Tibial nerve (tissue), 4 donors: ENCODE data around the gene RNF14. TPM values are rescaled to one million over a fixed set of nuclear protein-coding genes. Genes with fewer than 3 reads are reported as not detected.

ENCODE experiments used
- DNase-seq, 2 donors: peaks; one replicate each; pipeline ENCODE4 v3.0.0-alpha.2; 2019; ENCODE audit warnings: low spot score in 2 of 2
- H3K27ac ChIP-seq, 4 donors: fragments of 200-600 bp; sonication (generic) in 3 of 4; one replicate each; pipeline ENCODE4 v1.5.1; 2017 to 2019; ENCODE audit warnings: mild to moderate bottlenecking in 1 of 4
- H3K27me3 ChIP-seq, 2 donors: fragments of 200-600 bp; sonication (generic) in 1 of 2; one replicate each; pipeline versions ENCODE4 v1.5.1 to v1.6.0; 2017 to 2019
- H3K36me3 ChIP-seq, 3 donors: fragments of 200-600 bp; sonication (generic); one replicate each; pipeline ENCODE4 v1.5.1; 2018 to 2019
- H3K4me1 ChIP-seq, 4 donors: fragments of 200-600 bp; sonication (generic) in 3 of 4; one replicate each; pipeline ENCODE4 v1.5.1; 2017 to 2019
- H3K4me3 ChIP-seq, 4 donors: fragments of 200-600 bp; sonication (generic) in 3 of 4; one replicate each; pipeline ENCODE4 v1.5.1; 2017 to 2019; ENCODE audit warnings: mild to moderate bottlenecking in 1 of 4, moderate library complexity in 1 of 4
- H3K9me3 ChIP-seq, 4 donors: fragments of 200-600 bp; sonication (generic) in 3 of 4; one replicate each; pipeline ENCODE4 v1.5.1; 2017 to 2019
- EP300 ChIP-seq, 2 donors: sonication (generic); formaldehyde crosslinking; IDR thresholded peaks; one replicate each; pipeline ENCODE4 v1.6.1; 2017; ENCODE audit warnings: antibody characterized with exemption in 2 of 2, mild to moderate bottlenecking in 1 of 2
- POLR2A ChIP-seq, 2 donors: fragments of 450-650 bp; IDR thresholded peaks; one replicate each; pipeline ENCODE4 v1.6.1; 2017; ENCODE audit warnings: antibody characterized with exemption in 2 of 2, mild to moderate bottlenecking in 2 of 2, moderate library complexity in 2 of 2
- WGBS, 2 donors: methylation state at CpG; one replicate each; pipeline ENCODE4 v1.1.5; 2018; 5-methylcytosine and 5-hydroxymethylcytosine counted together
- total RNA-seq, 4 donors: library from RNA; depleted of rRNA; stranded (reverse); fragments of >200 nt; gene quantifications; one replicate each; pipeline ENCODE4 v1.1.0, GENCODE V29; 2016
- TF ChIP-seq, protein P1 (sequence below), 5 experiments: fragments of 200-600 bp in 3 of 5; fragments of 450-650 bp in 2 of 5; sonication (generic) in 3 of 5; IDR thresholded peaks; one replicate each; pipeline ENCODE4 v1.5.1; 2016 to 2019; ENCODE audit warnings: antibody characterized with exemption in 5 of 5, mild to moderate bottlenecking in 3 of 5, moderate library complexity in 2 of 5

RNF14 gene
- total RNA-seq, 4 donors from 2014 or later, result 48.0 to 70.5 (median 57.8) TPM

- TF ChIP-seq EP300 (IDR thresholded peaks at IDR 0.05), result peak in 1 of 2 donors; percentile 74
- TF ChIP-seq POLR2A (IDR thresholded peaks at IDR 0.05), result peak; percentile 76 to 91
- TF ChIP-seq, protein P1, sequence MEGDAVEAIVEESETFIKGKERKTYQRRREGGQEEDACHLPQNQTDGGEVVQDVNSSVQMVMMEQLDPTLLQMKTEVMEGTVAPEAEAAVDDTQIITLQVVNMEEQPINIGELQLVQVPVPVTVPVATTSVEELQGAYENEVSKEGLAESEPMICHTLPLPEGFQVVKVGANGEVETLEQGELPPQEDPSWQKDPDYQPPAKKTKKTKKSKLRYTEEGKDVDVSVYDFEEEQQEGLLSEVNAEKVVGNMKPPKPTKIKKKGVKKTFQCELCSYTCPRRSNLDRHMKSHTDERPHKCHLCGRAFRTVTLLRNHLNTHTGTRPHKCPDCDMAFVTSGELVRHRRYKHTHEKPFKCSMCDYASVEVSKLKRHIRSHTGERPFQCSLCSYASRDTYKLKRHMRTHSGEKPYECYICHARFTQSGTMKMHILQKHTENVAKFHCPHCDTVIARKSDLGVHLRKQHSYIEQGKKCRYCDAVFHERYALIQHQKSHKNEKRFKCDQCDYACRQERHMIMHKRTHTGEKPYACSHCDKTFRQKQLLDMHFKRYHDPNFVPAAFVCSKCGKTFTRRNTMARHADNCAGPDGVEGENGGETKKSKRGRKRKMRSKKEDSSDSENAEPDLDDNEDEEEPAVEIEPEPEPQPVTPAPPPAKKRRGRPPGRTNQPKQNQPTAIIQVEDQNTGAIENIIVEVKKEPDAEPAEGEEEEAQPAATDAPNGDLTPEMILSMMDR (IDR thresholded peaks at IDR 0.05), result peak in 4 of 5 experiments; percentile 28 to 76 (median 52)
- H3K4me3 ChIP-seq, result peak within 1 kb of the TSS; percentile 63 to 88 (median 76)
- H3K27ac ChIP-seq, result peak within 1 kb of the TSS; percentile 92 to 98 (median 95)
- H3K9me3 ChIP-seq, result no peaks in the 10 kb centered on the region
- peaks cover 0 to 38% (median 11%) of the 10 kb centered on the region in 4 donors for H3K4me1 ChIP-seq
- 0 to 1% methylated on average over 26 to 46 of the region's 58 CpGs for WGBS, 2 donors
- H3K27me3 ChIP-seq, result no peaks in the 10 kb centered on the region
- peaks cover 0 to 35% (median 0%) of the 10 kb centered on the region in 3 donors for H3K36me3 ChIP-seq
- DNase-seq, result peak; percentile 66 to 75
Observed at GRCh38 chr5:142012792-142013388, 44.0 kb downstream of the RNF14 start, which contains the start of gene GNPDA1. Gene GNPDA1, minus strand, starts transcription at chr5:142013027. Its CDS starts 992 bp downstream, at chr5:142012035.

DNA sequence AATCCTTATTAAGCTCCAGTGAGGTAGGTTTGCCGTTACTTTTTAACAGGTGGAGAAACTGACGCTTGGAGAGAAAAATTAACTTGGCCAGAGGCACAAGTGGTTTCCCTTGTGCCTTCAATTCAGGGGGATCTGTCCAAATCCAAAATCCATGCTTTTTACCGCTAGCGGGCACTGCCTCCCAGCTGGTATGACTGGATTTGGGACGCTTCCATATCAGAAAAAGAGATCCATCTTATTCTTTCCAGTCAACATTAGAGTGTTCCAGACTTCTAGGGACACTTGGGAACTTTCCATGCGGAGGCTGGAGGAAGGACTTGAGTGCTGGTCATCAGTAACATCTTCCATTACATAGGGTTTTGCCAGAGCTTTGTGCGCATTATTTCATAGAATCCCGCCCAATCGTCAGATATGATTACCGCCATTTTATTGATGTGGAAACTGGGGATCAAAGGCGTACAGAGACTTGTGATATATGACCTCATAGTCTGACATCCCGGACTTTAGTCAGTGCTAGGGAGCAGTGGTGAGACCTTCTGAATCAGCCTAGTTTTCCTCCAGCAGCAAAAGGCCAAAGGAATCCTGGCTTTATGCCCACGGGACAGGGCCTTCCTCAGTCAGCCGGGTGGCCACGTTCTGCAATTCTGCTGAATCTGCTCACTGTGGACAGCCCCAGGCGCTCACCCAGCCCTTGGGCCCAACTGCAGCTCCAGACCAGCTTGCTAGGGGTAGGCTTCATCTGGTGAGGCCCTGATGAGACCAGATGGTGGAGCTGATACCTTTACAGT lies 45.0 kb downstream of the RNF14 start:
- H3K27ac ChIP-seq, result peak overlapping the region in 3 of 4 donors; percentile 92 to 98 (median 97)
- peaks cover 0 to 38% (median 11%) of the 10 kb centered on the region in 4 donors for H3K4me1 ChIP-seq
- H3K9me3 ChIP-seq, result no peaks in the 10 kb centered on the region
- DNase-seq, result peak in 1 of 2 donors; percentile 53
- no peaks in the 10 kb centered on the region for H3K27me3 ChIP-seq
- TF ChIP-seq POLR2A (IDR thresholded peaks at IDR 0.05) (no peak), EP300 (IDR thresholded peaks at IDR 0.05) (no peak)
- TF ChIP-seq, protein P1 (IDR thresholded peaks at IDR 0.05), result no peak
- H3K4me3 ChIP-seq, result no peak overlapping the region
- WGBS, 2 donors, result 61 to 77% methylated on average over 16 of the region's 16 CpGs
- H3K36me3 ChIP-seq, result peaks cover 0 to 24% (median 0%) of the 10 kb centered on the region in 3 donors

DNA sequence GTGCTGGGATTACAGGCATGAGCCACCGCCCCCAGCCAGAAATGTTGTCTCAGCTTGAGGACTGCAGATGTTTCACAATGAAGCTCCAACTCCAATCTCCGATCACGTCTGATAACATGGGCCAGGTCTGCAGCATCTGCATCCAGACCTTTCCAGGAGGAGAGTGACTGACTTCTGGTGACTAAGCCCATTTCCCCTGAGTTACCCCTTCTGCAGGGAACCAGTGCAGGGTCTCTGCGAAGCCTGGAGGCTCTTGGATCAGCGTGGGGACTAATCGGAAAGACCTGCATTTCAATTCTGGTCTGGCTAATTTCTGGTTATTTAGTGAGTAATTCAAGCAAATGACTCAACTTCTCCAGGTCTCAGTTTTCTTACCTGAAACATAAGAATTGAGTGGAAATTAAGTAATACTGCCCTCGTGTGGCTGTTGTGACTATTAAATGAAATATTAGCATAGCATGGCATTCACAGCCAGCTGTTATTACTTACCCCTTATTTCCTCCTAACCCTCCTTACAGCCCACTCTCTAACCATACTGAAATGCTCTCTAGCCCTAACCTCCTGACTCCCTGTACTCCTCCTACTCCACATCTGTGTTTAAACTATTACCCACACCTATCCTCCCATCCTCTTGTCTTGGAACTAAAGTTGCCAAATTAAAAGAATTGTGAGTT lies 46.1 kb downstream of the RNF14 start:
- Histone ChIP-seq H3K27me3 (no peaks in the 10 kb centered on the region), H3K4me1 (peaks cover 0 to 38% (median 11%) of the 10 kb centered on the region in 4 donors), H3K27ac (peak overlapping the region in 3 of 4 donors; percentile 92 to 98 (median 97)), H3K36me3 (peaks cover 0 to 13% (median 0%) of the 10 kb centered on the region in 3 donors), H3K4me3 (no peak overlapping the region), H3K9me3 (no peaks in the 10 kb centered on the region)
- WGBS, 2 donors, result 58 to 62% methylated on average over 7 of the region's 7 CpGs
- no peak for TF ChIP-seq POLR2A (IDR thresholded peaks at IDR 0.05)
- TF ChIP-seq, protein P1 (IDR thresholded peaks at IDR 0.05), result peak; percentile 38 to 59 (median 41)
- DNase-seq, result peak in 1 of 2 donors; percentile 73

DNA sequence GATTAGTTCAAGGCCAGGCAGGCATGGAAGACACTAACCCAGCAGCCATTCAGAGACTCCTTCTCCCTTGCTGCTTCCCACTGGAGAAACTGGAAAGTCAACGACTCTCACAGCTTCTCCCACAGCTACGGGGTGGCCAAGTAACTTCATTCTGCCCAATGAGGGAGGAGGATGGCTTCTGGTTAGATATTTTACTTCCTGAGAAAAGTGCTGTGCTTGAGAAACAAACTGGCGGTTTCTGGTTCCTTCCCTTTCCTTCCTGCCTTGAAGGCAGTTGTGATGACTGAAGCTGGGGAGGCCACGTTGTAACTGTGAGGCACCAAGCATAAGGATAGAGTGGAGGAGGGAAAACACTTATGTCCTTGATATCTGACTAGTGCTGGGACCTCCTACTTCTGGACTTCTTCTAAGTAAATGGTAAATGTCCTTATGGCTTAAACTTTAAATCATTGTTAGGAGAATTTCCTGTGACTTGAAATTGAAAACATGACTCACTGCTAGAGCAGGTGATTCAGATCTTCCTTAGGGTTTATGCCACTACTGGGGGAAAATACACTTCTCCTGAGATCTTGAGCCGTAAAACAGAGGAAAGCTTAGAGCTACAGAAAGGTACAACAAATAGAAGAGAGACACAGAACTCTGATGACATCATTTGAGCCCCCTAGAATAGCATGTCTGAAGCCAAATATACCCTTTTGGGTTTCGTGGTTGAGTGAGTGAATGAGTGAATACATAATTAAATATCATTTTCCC lies 47.1 kb downstream of the RNF14 start:
- H3K36me3 ChIP-seq, result peaks cover 0 to 8% (median 0%) of the 10 kb centered on the region in 3 donors
- no peak for DNase-seq
- H3K4me3 ChIP-seq, result no peak overlapping the region
- no peaks in the 10 kb centered on the region for H3K9me3 ChIP-seq
- peaks cover 0 to 38% (median 11%) of the 10 kb centered on the region in 4 donors for H3K4me1 ChIP-seq
- TF ChIP-seq POLR2A (IDR thresholded peaks at IDR 0.05) (no peak), EP300 (IDR thresholded peaks at IDR 0.05) (peak in 1 of 2 donors; percentile 44)
- 69 to 70% methylated on average over 6 of the region's 6 CpGs for WGBS, 2 donors
- H3K27ac ChIP-seq, result peak overlapping the region in 3 of 4 donors; percentile 51 to 65 (median 58)
- no peaks in the 10 kb centered on the region for H3K27me3 ChIP-seq

DNA sequence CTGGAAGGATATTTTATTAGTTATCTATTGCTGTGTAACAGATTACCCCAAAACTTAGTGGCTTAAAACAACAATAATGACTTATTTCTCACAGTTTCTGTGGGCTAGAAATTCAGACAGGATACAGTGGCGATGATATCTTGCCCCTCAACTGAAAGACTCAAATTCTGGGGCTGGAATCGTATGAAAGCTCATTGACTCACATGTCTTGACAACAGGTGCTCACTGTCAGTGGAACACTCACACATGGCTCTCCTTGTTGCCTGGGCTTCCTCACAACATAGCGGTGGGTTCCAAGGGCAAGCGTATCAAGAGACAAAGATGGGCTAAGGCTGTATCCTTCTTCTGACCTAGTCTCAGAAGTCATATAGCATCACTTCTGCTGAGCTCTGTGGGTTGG lies 47.7 kb downstream of the RNF14 start:
- Histone ChIP-seq H3K4me3 (no peak overlapping the region), H3K27me3 (no peaks in the 10 kb centered on the region), H3K36me3 (peaks cover 0 to 2% (median 0%) of the 10 kb centered on the region in 3 donors), H3K9me3 (no peaks in the 10 kb centered on the region), H3K4me1 (peaks cover 0 to 33% (median 11%) of the 10 kb centered on the region in 4 donors), H3K27ac (peak overlapping the region in 3 of 4 donors; percentile 51 to 65 (median 58))
- TF ChIP-seq POLR2A (IDR thresholded peaks at IDR 0.05) (no peak), EP300 (IDR thresholded peaks at IDR 0.05) (no peak)
- TF ChIP-seq, protein P1 (IDR thresholded peaks at IDR 0.05), result no peak
- no peak for DNase-seq
- 92 to 93% methylated on average over 4 of the region's 4 CpGs for WGBS, 2 donors
